Measurements from ENCODE around the gene MYG1. TPM values are rescaled to one million over a fixed set of nuclear protein-coding genes. Genes with fewer than 3 reads are reported as not detected.
"Not testable (repeated sequence)": the region's sequence is repeated elsewhere in the genome, so short reads cannot be mapped to it uniquely, and the experiment has no call there.

MYG1 gene
- total RNA-seq, 2 donors from 2014 or later: 25.4 to 25.7 TPM

DNA sequence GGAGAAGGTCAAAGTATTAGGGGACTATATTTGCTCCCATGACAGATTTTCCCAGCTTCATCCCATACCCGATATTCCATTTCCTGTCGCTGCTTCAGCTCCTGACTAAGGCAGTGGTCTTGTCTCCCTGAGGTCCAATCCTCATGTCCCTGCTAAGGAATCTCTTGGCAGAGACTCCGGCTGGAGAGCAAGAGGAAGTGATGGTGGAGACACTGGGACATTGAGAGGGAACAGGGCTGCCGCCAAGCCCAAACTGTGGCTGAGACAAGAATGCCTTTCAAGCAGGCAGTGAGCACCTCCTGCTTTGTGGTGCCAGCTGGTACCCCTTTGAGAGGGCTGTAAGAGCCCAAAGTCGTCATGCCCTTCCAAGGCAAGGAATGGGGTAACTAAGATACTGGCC, 31.2 kb downstream of the MYG1 start:
- TF ChIP-seq CTCF (IDR thresholded peaks at IDR 0.05): no peak
- TF ChIP-seq POLR2A (IDR thresholded peaks at IDR 0.05): no peak
- Histone ChIP-seq H3K27ac (no peak overlapping the region), H3K27me3 (peaks cover 0 to 1% of the 10 kb centered on the region in 2 donors), H3K4me1 (peaks cover 5% of the 10 kb centered on the region), H3K4me3 (no peak overlapping the region), H3K9me3 (no peaks in the 10 kb centered on the region), H3K36me3 (replicated peaks in 1 of 2; ENCODE audit: insufficient read depth in 1 of 2, low read depth in 2 of 2) (no peaks in the 10 kb centered on the region)
- WGBS, 2 donors: 68 to 76% methylated on average over 4 to 5 of the region's 5 CpGs
- intact Hi-C loops (cut with DNase I): no loop called here
- ATAC-seq (no peak), DNase-seq (no peak)

GRCh38 chr12:53332339-53332738, 32.8 kb downstream of the MYG1 start:
- ATAC-seq; intact Hi-C loops (cut with DNase I); H3K9me3 ChIP-seq; H3K4me3 ChIP-seq; H3K27ac ChIP-seq; H3K36me3 ChIP-seq (replicated peaks in 1 of 2; ENCODE audit: insufficient read depth in 1 of 2, low read depth in 2 of 2); H3K4me1 ChIP-seq; DNase-seq: not testable (repeated sequence)
- peaks cover 0 to 11% of the 10 kb centered on the region in 2 donors for H3K27me3 ChIP-seq

DNA sequence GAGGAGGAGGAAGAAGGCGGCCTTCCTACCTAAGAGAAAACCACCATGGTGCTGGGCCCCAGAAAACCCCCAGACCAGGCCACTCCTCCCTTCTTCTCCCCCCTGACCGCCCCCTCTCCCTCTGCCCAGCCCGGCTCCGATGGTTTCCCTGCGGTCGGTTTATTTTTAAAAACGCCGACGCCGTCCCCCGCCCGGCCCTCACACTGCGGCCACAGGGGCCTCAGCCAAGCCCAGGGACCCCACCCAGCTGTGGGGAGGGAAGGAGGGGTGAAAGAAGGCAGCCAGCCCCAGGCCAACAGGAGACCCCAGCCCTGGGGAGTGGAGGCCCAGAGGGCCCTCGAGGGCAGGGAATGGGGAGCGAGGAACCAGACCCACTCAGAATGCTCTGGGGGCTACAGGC, 33.2 kb downstream of the MYG1 start:
- no peaks in the 10 kb centered on the region for H3K9me3 ChIP-seq
- peaks cover 0 to 11% of the 10 kb centered on the region in 2 donors for H3K27me3 ChIP-seq
- DNase-seq (no peak), ATAC-seq (no peak)
- no peak overlapping the region for H3K4me3 ChIP-seq
- no peaks in the 10 kb centered on the region for H3K36me3 ChIP-seq (replicated peaks in 1 of 2; ENCODE audit: insufficient read depth in 1 of 2, low read depth in 2 of 2)
- 69 to 77% methylated on average over 11 to 15 of the region's 15 CpGs for WGBS, 2 donors
- TF ChIP-seq CTCF (IDR thresholded peaks at IDR 0.05): no peak
- no peak for TF ChIP-seq POLR2A (IDR thresholded peaks at IDR 0.05)
- no peak overlapping the region for H3K27ac ChIP-seq
- no peaks in the 10 kb centered on the region for H3K4me1 ChIP-seq
- intact Hi-C loops (cut with DNase I): no loop called here

DNA sequence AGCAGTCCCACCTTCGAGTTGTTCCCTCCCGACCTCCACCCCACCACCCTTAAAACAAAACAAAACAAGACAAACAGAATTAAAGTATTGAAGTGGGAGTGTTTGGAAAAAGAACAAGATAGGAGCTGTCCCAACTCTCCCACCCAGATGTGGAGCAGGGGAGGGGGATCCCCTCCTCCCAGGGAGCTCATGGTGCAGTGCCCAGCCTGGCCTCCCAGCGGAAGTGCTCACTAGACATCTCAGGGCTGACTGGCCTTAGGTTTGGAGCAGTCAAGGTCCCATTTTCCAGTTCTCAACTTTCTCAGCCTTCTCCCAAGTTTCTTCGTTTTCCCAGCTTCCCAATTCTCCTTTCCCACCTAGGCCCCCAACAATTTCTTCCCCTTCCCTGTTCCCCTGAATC, 33.8 kb downstream of the MYG1 start:
- ATAC-seq (no peak), DNase-seq (no peak)
- 73 to 75% methylated on average over 4 of the region's 4 CpGs for WGBS, 2 donors
- Histone ChIP-seq H3K27me3 (peaks cover 0 to 11% of the 10 kb centered on the region in 2 donors), H3K36me3 (replicated peaks in 1 of 2; ENCODE audit: insufficient read depth in 1 of 2, low read depth in 2 of 2) (no peaks in the 10 kb centered on the region), H3K4me1 (no peaks in the 10 kb centered on the region), H3K4me3 (no peak overlapping the region), H3K27ac (no peak overlapping the region), H3K9me3 (no peaks in the 10 kb centered on the region)
- intact Hi-C loops (cut with DNase I): no loop called here
- no peak for TF ChIP-seq POLR2A (IDR thresholded peaks at IDR 0.05)
- TF ChIP-seq CTCF (IDR thresholded peaks at IDR 0.05): no peak

GRCh38 chr12:53333845-53334244, 34.4 kb downstream of the MYG1 start:
- H3K9me3 ChIP-seq: no peaks in the 10 kb centered on the region
- TF ChIP-seq CTCF (IDR thresholded peaks at IDR 0.05) (no peak), POLR2A (IDR thresholded peaks at IDR 0.05) (no peak)
- H3K4me1 ChIP-seq: no peaks in the 10 kb centered on the region
- no peaks in the 10 kb centered on the region for H3K36me3 ChIP-seq (replicated peaks in 1 of 2; ENCODE audit: insufficient read depth in 1 of 2, low read depth in 2 of 2)
- no peak overlapping the region for H3K27ac ChIP-seq
- DNase-seq (no peak), ATAC-seq (no peak)
- H3K27me3 ChIP-seq: peaks cover 0 to 11% of the 10 kb centered on the region in 2 donors
- intact Hi-C loops (cut with DNase I): no loop called here
- 47 to 61% methylated on average over 7 of the region's 7 CpGs for WGBS, 2 donors
- H3K4me3 ChIP-seq: no peak overlapping the region
